PC-3 (cell line): ENCODE results near the gene LGALS4. TPM values are rescaled to one million over a fixed set of nuclear protein-coding genes. Genes with fewer than 3 reads are reported as not detected.
"Not testable (repeated sequence)": the region's sequence is repeated elsewhere in the genome, so short reads cannot be mapped to it uniquely, and the experiment has no call there.

Experiments
- ATAC-seq: fragments of 200-7000 bp; cut with Tn5 transposase; 2 replicates; pipeline ENCODE4 v1.9.1; 2020; ENCODE audit warnings: mild to moderate bottlenecking, moderate library complexity
- Bru-seq: library from RNA; stranded (reverse); fragments of 400-500 nt; gene quantifications from one replicate; lab custom pipeline; 2021; lab: Mats Ljungman, UMichigan
- BruChase-seq, 2 experiments: library from RNA; stranded (reverse); fragments of 400-500 nt; gene quantifications; one replicate each; lab custom pipeline; 2021; lab: Mats Ljungman, UMichigan
- BruUV-seq: library from RNA; stranded (reverse); fragments of 400-500 nt; replicated peaks from 2 replicates; lab custom pipeline; 2021; lab: Mats Ljungman, UMichigan
- CTCF ChIA-PET: fragments of 300-600 bp; sonication (Branson Sonifier 250); formaldehyde crosslinking; loops from one replicate; lab custom pipeline; 2022; ENCODE audit warnings: antibody characterized with exemption; lab: Charles Lee
- POLR2A ChIA-PET: fragments of 300-600 bp; sonication (Branson Sonifier 250); formaldehyde crosslinking; loops from one replicate; lab custom pipeline; 2022; ENCODE audit warnings: antibody characterized with exemption; ENCODE audit not compliant: unreplicated experiment; lab: Charles Lee
- DNase-seq: peaks from one replicate; pipeline ENCODE4 v3.0.0-alpha.2; 2015
- H2AFZ ChIP-seq: fragments of 300-600 bp; sonication (generic); 2 replicates; pipeline ENCODE4 v1.6.0; 2016; ENCODE audit warnings: antibody characterized with exemption, low read length
- H3F3A ChIP-seq: fragments of 300-600 bp; sonication (generic); one replicate; pipeline ENCODE4 v1.6.0; 2017; ENCODE audit warnings: antibody characterized with exemption, low read length, control low read depth, mild to moderate bottlenecking; ENCODE audit not compliant: unreplicated experiment
- H3K27ac ChIP-seq: fragments of 300-600 bp; sonication (generic); 2 replicates; pipeline ENCODE4 v1.5.1; 2016; ENCODE audit warnings: mild to moderate bottlenecking, low read length
- H3K27me3 ChIP-seq: fragments of 300-600 bp; sonication (generic); 2 replicates; pipeline ENCODE4 v1.6.1; 2016; ENCODE audit warnings: low read length, mixed read lengths
- H3K36me3 ChIP-seq: fragments of 300-600 bp; sonication (generic); 2 replicates; pipeline ENCODE4 v1.6.1; 2016; ENCODE audit warnings: low read depth, mixed run types, low read length, mixed read lengths
- H3K4me1 ChIP-seq: fragments of 300-600 bp; sonication (generic); 2 replicates; pipeline ENCODE4 v1.5.1; 2016; ENCODE audit warnings: low read length; ENCODE audit not compliant: insufficient read depth
- H3K4me2 ChIP-seq: fragments of 300-600 bp; sonication (generic); 2 replicates; pipeline ENCODE4 v1.6.0; 2016; ENCODE audit warnings: low read length
- H3K4me3 ChIP-seq: fragments of 300-600 bp; sonication (generic); 2 replicates; pipeline ENCODE4 v1.5.1; 2016; ENCODE audit warnings: mild to moderate bottlenecking, low read length, mixed read lengths
- H3K79me2 ChIP-seq: fragments of 300-600 bp; sonication (generic); 2 replicates; pipeline ENCODE4 v1.6.1; 2017; ENCODE audit warnings: low read length, mixed read lengths
- H3K9ac ChIP-seq: fragments of 300-600 bp; sonication (generic); 2 replicates; pipeline ENCODE4 v1.6.0; 2016; ENCODE audit warnings: mild to moderate bottlenecking, low read length
- H3K9me2 ChIP-seq: fragments of 300-600 bp; sonication (generic); replicated peaks from 2 replicates; pipeline ENCODE4 v1.6.1; 2016; ENCODE audit warnings: mixed run types, low read length, mixed read lengths
- H3K9me3 ChIP-seq: fragments of 300-600 bp; sonication (generic); 2 replicates; pipeline ENCODE4 v1.6.1; 2016; ENCODE audit warnings: low read length, mixed read lengths
- H4K20me1 ChIP-seq: fragments of 300-600 bp; sonication (generic); 2 replicates; pipeline ENCODE4 v1.6.1; 2016; ENCODE audit warnings: low read length, mixed read lengths
- CTCF ChIP-seq: fragments of 300-600 bp; sonication (generic); conservative IDR thresholded peaks from 2 replicates; pipeline ENCODE4 v1.5.1; 2017; ENCODE audit warnings: antibody characterized with exemption, low read depth, mild to moderate bottlenecking, low read length
- EZH2 ChIP-seq: fragments of 300-600 bp; sonication (generic); IDR thresholded peaks from one replicate; pipeline ENCODE4 v1.6.1; 2017; ENCODE audit warnings: antibody characterized with exemption, mild to moderate bottlenecking, low read length; ENCODE audit not compliant: unreplicated experiment
- EZH2phosphoT487 ChIP-seq: fragments of 300-600 bp; sonication (generic); IDR thresholded peaks from 2 replicates; pipeline ENCODE4 v1.6.1; 2018; ENCODE audit warnings: mild to moderate bottlenecking, antibody characterized with exemption, low read length, borderline replicate concordance
- intact Hi-C: fragments of 100-400 bp; cut with micrococcal nuclease; formaldehyde crosslinking; loops from 2 replicates; pipeline ENCODE4 v1.9.0; 2023
- long read RNA-seq: library from polyadenylated mRNA; unstranded; transcript quantifications from one replicate; pipeline ENCODE4 v2.0.0, GENCODE V29; 2021; ENCODE audit not compliant: unreplicated experiment
- total RNA-seq: library from RNA; depleted of rRNA; stranded (reverse); fragments of >200 nt; gene quantifications from 2 replicates; pipeline ENCODE4 v1.2.3, GENCODE V29; 2014; rRNA removed

The LGALS4 gene, protein sequence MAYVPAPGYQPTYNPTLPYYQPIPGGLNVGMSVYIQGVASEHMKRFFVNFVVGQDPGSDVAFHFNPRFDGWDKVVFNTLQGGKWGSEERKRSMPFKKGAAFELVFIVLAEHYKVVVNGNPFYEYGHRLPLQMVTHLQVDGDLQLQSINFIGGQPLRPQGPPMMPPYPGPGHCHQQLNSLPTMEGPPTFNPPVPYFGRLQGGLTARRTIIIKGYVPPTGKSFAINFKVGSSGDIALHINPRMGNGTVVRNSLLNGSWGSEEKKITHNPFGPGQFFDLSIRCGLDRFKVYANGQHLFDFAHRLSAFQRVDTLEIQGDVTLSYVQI
- 0.51 TPM in 1 of 2 replicates, not detected in the other for total RNA-seq
- Bru-seq, nascent RNA = percentile 15 among the genes with signal in this experiment
- percentile 21 among the genes with signal in this experiment for BruChase-seq, experiment 1, labeled RNA remaining after a 6-hour chase
- BruChase-seq, experiment 2, labeled RNA remaining after a 2-hour chase = percentile 24 among the genes with signal in this experiment
- long read RNA-seq = 0 reads

DNA sequence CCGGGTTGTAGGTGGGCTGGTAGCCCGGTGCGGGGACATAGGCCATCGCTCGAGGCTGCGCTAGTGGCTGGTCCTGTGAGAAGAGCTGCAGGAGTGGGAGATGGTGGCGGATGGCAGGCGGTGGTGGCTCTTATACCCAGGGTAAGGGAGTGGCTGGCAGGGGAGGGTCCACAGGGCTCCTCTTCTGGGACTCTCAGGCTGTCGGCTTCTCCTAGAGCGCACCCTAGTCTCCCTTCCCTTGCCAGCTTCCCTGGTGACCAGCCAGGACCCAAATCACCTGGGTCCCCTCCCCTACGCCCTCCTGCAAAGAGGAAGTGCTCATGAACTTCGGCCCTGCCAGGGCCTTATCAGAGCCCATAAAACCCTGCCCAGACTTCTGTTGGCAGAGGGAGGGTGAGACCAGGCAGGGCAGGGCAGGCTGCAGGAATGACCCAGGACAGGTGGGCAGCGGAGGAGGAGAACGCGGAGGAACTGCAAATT, at the start of gene LGALS4:
Gene LGALS4, minus strand, starts transcription at position 105 of the 480 bp plus-strand sequence. Its CDS starts 59 bp downstream, at position 46.
- Histone ChIP-seq H3K79me2 (no peaks in the 10 kb centered on the region), H3K27me3 (no peaks in the 10 kb centered on the region), H3K4me2 (no peak within 1 kb of the TSS), H4K20me1 (no peaks in the 10 kb centered on the region), H3K9ac (no peak within 1 kb of the TSS), H3K9me3 (no peaks in the 10 kb centered on the region), H3K4me1 (no peaks in the 10 kb centered on the region), H3K4me3 (no peak within 1 kb of the TSS), H2AFZ (no peak within 1 kb of the TSS), H3K27ac (no peak within 1 kb of the TSS), H3F3A (no peaks in the 10 kb centered on the region), H3K9me2 (no peaks in the 10 kb centered on the region), H3K36me3 (no peaks in the 10 kb centered on the region)
- BruUV-seq = no TSS peak
- ATAC-seq = 0 out of 2 replicates have a peak, but pooled peaks have one; percentile 18
- intact Hi-C loops = no loop called here
- CTCF ChIA-PET = no interaction called here
- TF ChIP-seq EZH2 (no peak), EZH2phosphoT487 (no peak), CTCF (no peak)
- no peak for DNase-seq
- POLR2A ChIA-PET = no interaction called here

GRCh38 chr19:38861368-38861767, 48.6 kb upstream of the LGALS4 start:
- intact Hi-C loops = no loop called here
- Histone ChIP-seq H3K9ac (no peak overlapping the region), H3K9me3 (no peaks in the 10 kb centered on the region), H3K27ac (no peak overlapping the region), H2AFZ (no peak overlapping the region), H3K9me2 (no peaks in the 10 kb centered on the region), H3K36me3 (no peaks in the 10 kb centered on the region), H3K4me2 (no peak overlapping the region), H3K4me1 (peaks cover 18% of the 10 kb centered on the region), H3F3A (no peaks in the 10 kb centered on the region), H3K4me3 (no peak overlapping the region), H3K27me3 (no peaks in the 10 kb centered on the region), H3K79me2 (no peaks in the 10 kb centered on the region), H4K20me1 (no peaks in the 10 kb centered on the region)
- POLR2A ChIA-PET = interaction anchor here (0.7 kb wide), 1 partner anchor 72 kb away, joined by 22 read pairs; no protein-coding TSS in a partner anchor
- DNase-seq = no peak
- BruUV-seq = no TSS peak
- TF ChIP-seq CTCF (no peak), EZH2phosphoT487 (no peak), EZH2 (no peak)
- no peak for ATAC-seq
- CTCF ChIA-PET = interaction anchor here (0.7 kb wide), 1 partner anchor 191 kb away, joined by 6 read pairs; no protein-coding TSS in a partner anchor

- POLR2A ChIA-PET, H4K20me1 ChIP-seq, DNase-seq, H2AFZ ChIP-seq, H3K9me3 ChIP-seq, H3K36me3 ChIP-seq, H3K4me2 ChIP-seq, H3K27me3 ChIP-seq, H3K9me2 ChIP-seq, intact Hi-C loops, H3K27ac ChIP-seq, H3K79me2 ChIP-seq, BruUV-seq, H3K4me3 ChIP-seq, H3F3A ChIP-seq, CTCF ChIA-PET, ATAC-seq, H3K9ac ChIP-seq: not testable (repeated sequence)
- H3K4me1 ChIP-seq = peaks cover 12% of the 10 kb centered on the region
These were observed 47.0 kb upstream of the LGALS4 start for GRCh38 chr19:38859631-38860204.
